ENCODE measurements around the gene SLC12A8.

- no peak for TF ChIP-seq EZH2phosphoT487 (IDR thresholded peaks at IDR 0.05; ENCODE audit: unreplicated experiment)
- TF ChIP-seq ZNF331 (CRISPR knock-in tag; IDR thresholded peaks at IDR 0.05; ENCODE audit: low read depth), result no peak
- TF ChIP-seq CTCF (conservative IDR thresholded peaks at IDR 0.05; ENCODE audit: low read depth in 2 of 2), result no peak
- no peak for TF ChIP-seq ETS1 (IDR thresholded peaks at IDR 0.05)
Measured at GRCh38 chr3:125179143-125179883, 33.2 kb downstream of the SLC12A8 start.
